Myocyte (in vitro differentiated cells): ENCODE data around the gene KMT2B. TPM values are rescaled to one million over a fixed set of nuclear protein-coding genes. Genes with fewer than 3 reads are reported as not detected.

Experiments used
- DNase-seq: peaks from one replicate; pipeline ENCODE4 v3.0.0-alpha.2; 2012; ENCODE audit warnings: low read depth
- total RNA-seq: library from RNA; depleted of rRNA; stranded (reverse); fragments of >200 nt; gene quantifications from 2 replicates; pipeline ENCODE4 v1.2.3, GENCODE V29; 2014

The KMT2B gene
- total RNA-seq, 1 donor from 2014 or later = 11.1 TPM

DNA sequence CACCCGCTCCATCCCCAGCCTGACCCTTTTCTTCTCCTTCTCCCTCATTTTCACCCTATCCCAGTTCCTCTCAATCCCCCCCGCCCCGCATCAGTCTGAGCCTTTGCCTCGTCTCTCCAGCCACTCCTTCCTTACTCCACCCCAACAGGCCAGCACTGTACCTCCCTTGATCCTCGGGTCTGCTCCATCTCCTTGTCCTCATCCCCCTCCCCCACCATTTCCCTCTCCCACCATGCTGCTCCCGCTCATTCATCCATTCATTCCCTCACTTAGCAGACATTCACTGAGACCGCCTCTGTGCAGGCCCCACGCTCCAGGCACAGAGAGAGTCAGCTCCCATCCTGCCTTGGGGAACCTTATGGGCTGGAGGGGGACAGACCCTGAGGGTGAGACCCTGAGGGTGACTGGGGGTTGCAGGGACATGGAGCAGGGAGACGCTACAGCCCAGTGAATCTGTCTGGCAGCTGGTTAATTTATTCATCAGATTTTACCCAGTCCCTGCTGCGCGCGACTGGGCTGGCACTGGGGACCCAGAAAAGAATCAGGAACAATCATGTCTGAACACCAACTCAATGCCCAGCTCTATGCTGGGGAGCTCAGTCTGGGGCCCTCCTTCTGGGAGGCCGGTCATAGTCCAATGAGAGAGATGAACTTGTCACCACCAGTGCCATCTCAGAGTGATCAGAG is 58.4 kb downstream of the KMT2B start:
- DNase-seq = no peak

DNA sequence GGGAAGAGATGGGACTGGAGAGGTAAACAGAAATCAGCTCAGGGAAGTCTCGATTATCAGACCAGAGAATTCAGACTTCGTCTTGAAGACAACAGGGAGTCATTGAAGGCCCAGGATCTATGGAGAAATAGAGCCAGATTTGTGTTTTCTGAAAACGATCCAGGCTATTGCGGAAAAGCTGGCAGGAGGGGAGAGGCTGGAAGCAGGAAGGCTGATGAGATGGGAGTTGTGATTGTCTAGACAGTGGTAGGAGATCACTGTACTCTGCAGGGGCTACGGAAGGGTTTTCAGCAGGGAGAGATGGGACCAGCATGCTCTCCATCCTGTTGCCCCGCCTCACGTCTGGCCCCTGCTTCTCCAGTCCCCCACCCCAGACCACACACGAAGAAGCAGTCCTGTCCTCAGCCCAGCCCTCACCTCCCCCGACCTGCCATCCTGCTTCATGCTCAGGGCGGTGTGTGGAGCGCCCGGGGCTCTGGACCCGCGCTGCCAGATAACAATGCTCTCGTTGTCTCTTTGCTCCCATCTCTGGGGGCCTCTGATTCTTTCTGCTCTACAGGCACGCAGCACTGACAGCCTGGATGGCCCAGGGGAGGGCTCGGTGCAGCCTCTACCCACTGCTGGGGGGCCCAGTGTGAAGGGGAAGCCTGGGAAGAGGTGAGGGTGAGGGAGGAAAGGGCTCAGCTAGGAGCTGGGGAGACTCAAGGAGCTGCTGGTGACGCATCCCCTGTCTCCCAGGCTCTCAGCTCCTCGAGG is 59.5 kb downstream of the KMT2B start:
- DNase-seq = no peak

DNA sequence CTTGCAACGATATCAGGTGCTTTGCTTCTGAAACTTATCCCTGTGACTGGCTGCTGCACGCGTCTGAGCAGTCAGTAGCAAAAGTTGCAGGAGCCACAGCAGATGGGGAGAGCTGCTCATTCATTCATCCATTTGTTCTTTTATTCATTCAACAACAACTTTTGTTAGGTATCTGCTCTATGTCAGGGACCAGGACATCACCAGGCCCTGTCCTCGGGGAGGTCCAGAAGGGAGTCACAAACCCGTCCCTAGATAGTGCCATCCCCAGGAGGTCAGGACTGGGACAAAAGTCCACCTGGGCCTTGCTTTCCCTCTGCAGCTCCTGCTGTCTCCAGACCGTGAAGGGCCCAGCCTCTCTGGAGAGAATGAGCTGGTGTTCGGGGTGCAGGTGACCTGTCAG is 60.2 kb downstream of the KMT2B start:
- no peak for DNase-seq

DNA sequence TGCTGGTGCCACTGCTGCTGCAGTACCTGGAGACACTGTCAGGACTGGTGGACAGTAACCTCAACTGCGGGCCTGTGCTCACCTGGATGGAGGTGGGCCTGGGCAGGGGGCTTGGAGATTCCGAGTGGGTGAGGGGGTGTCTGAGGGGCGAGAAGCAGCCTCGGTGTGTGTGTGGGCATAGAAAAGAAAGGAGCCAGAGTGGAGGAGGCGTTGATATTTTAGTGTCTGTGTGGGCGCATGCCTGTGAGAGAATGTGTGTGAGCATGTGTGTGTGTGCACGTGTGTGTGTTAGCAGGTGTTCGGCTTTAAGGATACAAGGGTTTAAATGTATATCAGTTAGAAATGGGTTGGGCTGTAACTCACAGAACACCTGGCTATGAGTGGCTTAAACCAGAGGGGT is 61.2 kb downstream of the KMT2B start:
- no peak for DNase-seq

DNA sequence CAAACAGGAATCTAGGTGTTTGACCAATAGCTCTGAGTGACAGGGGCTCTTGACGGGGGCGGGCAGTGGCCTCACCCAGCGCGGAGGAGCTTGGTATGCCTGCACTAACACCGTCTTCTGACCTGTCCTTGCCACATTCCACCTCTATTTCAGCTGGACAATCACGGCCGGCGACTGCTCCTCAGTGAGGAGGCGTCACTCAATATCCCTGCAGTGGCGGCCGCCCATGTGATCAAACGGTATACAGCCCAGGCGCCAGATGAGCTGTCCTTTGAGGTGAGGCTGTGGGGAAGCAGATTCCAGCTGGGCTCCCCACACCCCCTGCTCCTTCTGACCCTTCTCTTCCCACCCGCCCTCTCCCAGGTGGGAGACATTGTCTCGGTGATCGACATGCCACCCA is 62.3 kb downstream of the KMT2B start:
- DNase-seq = no peak

DNA sequence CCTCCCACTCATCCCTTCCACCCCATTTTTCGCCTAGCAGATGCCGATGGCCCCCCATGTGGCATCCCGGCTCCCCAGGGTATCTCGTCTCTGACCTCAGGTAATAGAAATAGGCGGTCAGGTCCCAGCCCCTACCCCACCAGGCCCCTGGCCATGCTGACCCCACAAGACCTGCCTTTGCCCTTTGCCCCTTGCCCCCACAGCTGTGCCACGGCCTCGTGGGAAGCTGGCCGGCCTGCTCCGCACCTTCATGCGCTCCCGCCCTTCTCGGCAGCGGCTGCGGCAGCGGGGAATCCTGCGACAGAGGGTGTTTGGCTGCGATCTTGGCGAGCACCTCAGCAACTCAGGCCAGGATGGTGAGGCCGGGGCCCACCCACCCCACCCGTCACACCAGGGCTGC is 62.9 kb downstream of the KMT2B start:
- no peak for DNase-seq

DNA sequence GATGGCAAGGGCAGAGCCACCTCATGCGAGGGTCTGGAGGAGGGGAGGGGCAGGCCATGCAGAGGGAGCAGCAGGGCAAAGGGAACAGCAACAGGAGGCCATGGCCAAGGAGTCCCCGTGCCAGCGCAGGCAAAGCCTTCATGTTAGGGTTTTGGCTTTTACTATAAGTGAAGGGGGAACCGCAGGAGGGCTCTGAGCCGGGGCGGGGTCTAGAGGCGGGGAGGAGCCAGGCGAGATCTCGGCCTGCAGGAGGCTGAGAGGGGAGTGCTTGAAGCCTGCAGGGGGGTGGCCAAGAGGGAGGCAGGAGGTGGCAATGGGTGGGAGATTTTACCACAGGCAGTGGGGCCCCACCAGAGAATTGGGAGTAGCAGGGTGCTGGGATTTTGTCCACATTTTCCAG is 63.8 kb downstream of the KMT2B start:
- no peak for DNase-seq

DNA sequence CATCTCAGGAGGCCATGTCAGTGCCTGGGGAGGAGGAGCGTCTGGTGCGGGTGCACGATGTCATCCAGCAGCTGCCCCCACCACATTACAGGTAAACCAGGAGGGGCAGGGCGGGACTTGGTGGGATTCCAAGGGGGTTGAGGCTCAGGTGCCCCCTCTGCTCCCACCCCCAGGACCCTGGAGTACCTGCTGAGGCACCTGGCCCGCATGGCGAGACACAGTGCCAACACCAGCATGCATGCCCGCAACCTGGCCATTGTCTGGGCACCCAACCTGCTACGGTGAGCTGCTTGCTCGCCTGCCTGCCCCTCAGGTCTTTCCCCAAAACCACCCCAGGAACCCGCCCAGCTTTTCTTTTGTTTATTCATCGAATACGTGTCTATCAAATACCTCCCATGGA is 64.8 kb downstream of the KMT2B start:
- DNase-seq = no peak

DNA sequence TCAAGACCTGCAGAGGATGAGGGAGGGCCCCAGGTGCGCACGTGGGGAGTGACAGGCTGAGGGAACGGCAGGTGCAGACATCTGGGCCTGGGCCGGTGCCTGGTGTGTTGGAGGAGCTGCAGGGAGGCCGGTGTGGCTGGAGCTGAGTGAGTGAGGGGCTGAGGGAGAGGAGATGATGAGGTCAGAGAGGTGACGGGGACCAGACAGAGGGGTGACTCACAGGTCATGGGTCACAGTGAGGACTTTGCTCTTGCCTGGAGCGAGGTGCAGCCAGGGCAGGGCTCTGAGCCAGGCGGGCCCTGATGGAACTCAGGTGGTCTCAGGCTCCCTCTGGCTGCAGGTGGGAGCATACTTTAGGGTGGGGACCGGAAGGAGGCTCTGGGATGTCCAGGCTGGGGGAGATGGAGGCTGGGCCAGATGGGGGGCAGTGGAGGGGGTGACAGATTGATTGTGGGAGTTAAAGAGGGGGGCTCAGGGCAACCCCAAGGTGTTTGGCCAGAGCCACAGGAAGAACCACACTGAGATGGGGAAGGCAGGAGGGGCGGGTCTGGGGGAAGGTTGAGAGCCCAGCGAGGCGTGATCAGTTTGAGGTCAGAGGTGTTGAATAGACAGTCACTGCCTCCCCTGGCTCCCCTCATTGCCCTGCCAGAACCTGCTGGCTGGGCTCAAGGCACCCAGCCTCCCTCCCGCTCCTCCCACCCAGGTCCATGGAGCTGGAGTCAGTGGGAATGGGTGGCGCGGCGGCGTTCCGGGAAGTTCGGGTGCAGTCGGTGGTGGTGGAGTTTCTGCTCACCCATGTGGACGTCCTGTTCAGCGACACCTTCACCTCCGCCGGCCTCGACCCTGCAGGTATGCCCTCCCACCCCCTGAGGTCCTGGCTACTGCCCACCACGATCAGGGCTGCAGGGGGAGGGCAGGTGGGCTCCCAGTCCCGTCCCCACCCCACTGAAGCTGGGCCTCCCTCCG is 65.9 kb downstream of the KMT2B start:
- DNase-seq = no peak

DNA sequence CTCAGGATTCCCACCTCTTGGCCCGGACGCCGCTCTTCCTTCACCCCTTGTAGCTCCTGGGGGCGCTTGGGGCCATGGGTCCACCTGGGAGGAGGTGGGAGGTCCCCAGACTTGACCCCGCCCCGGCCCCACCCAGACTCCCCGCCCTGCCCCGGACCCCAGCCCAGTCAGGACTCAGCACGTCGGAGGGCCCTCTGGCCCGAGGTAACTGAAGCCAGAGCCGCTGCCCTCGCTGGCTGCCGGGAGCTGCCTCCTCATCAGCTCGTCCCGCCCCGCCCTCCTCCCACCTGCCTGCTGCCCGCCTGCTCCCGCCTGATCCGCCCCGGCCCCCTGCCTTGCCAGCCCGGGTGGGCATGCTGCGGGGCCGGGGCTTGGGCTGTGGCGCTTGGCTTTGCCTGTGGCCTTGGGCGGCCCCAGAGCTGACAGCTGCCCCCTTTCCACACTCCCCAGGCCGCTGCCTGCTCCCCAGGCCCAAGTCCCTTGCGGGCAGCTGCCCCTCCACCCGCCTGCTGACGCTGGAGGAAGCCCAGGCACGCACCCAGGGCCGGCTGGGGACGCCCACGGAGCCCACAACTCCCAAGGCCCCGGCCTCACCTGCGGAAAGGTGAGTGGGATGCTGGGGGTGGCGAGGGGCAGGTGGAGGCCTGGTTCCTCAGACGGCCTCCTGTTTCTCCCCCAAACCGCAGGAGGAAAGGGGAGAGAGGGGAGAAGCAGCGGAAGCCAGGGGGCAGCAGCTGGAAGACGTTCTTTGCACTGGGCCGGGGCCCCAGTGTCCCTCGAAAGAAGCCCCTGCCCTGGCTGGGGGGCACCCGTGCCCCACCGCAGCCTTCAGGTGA is 66.9 kb downstream of the KMT2B start:
- no peak for DNase-seq

DNA sequence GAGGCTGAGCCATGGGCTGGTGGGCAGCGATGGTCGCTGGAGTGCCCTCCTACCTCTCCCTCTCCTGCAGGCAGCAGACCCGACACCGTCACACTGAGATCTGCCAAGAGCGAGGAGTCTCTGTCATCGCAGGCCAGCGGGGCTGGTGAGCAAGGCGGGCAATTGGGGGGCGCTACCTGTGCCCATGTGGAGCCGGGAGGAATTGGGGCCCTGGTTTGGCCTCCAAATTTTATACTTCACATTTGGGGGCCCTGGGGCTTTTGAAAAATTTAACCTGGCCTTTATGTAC is 67.5 kb downstream of the KMT2B start:
- no peak for DNase-seq

DNA sequence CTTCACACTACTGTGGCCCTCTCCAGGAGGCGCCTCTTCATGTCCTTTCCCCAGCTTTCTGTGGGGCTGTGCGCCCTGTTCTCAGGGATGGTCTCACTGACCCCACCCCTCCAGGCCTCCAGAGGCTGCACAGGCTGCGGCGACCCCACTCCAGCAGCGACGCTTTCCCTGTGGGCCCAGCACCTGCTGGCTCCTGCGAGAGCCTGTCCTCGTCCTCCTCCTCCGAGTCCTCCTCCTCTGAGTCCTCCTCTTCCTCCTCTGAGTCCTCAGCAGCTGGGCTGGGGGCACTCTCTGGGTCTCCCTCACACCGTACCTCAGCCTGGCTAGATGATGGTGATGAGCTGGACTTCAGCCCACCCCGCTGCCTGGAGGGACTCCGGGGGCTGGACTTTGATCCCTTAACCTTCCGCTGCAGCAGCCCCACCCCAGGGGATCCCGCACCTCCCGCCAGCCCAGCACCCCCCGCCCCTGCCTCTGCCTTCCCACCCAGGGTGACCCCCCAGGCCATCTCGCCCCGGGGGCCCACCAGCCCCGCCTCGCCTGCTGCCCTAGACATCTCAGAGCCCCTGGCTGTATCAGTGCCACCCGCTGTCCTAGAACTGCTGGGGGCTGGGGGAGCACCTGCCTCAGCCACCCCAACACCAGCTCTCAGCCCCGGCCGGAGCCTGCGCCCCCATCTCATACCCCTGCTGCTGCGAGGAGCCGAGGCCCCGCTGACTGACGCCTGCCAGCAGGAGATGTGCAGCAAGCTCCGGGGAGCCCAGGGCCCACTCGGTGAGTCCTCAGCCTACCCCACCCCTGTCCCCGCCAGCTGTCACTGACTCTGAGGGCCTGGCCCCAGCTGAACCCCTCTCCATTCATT is 68.7 kb downstream of the KMT2B start:
- DNase-seq = no peak

DNA sequence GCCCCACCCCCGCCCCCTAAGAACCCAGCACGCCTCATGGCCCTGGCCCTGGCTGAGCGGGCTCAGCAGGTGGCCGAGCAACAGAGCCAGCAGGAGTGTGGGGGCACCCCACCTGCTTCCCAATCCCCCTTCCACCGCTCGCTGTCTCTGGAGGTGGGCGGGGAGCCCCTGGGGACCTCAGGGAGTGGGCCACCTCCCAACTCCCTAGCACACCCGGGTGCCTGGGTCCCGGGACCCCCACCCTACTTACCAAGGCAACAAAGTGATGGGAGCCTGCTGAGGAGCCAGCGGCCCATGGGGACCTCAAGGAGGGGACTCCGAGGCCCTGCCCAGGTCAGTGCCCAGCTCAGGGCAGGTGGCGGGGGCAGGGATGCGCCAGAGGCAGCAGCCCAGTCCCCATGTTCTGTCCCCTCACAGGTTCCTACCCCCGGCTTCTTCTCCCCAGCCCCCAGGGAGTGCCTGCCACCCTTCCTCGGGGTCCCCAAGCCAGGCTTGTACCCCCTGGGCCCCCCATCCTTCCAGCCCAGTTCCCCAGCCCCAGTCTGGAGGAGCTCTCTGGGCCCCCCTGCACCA is 69.5 kb downstream of the KMT2B start:
- DNase-seq = no peak

Other genes with a start within 250 kb of the KMT2B start
- not detected in 2 replicates for gene KRTDAP, start 227.5 kb upstream of the KMT2B start, total RNA-seq
- gene DMKN, start 204.4 kb upstream of the KMT2B start, total RNA-seq = 3.0 and 9.7 TPM in 2 replicates
- not detected in 2 replicates for gene SBSN, start 189.7 kb upstream of the KMT2B start, total RNA-seq
- gene GAPDHS, start 184.5 kb upstream of the KMT2B start, total RNA-seq = not detected in 2 replicates
- gene TMEM147, start 172.4 kb upstream of the KMT2B start, total RNA-seq = 124 and 137 TPM in 2 replicates
- gene ATP4A, start 154.3 kb upstream of the KMT2B start, total RNA-seq = not detected in 2 replicates
- gene PMIS2, start 131.8 kb upstream of the KMT2B start, total RNA-seq = not detected in 2 replicates
- gene HAUS5, start 105.3 kb upstream of the KMT2B start, total RNA-seq = 4.8 and 6.5 TPM in 2 replicates
- 68.9 and 72.6 TPM in 2 replicates for gene RBM42, start 89.0 kb upstream of the KMT2B start, total RNA-seq
- gene ETV2, start 76.3 kb upstream of the KMT2B start, total RNA-seq = not detected in 2 replicates
- gene COX6B1, start 69.7 kb upstream of the KMT2B start, total RNA-seq = 513 and 547 TPM in 2 replicates
- not detected in 2 replicates for gene UPK1A, start 51.5 kb upstream of the KMT2B start, total RNA-seq
- 0.11 TPM in 1 of 2 replicates, not detected in the other for gene ZBTB32, start 13.4 kb upstream of the KMT2B start, total RNA-seq
- 1.8 and 4.8 TPM in 2 replicates for gene IGFLR1, start 24.4 kb downstream of the KMT2B start, total RNA-seq
- 9.7 and 12.0 TPM in 2 replicates for gene U2AF1L4, start 27.4 kb downstream of the KMT2B start, total RNA-seq
- 32.5 and 32.8 TPM in 2 replicates for gene PSENEN, start 27.6 kb downstream of the KMT2B start, total RNA-seq
- gene LIN37, start 30.6 kb downstream of the KMT2B start, total RNA-seq = 10.6 and 18.1 TPM in 2 replicates
- 0.21 and 0.37 TPM in 2 replicates for gene HSPB6, start 39.0 kb downstream of the KMT2B start, total RNA-seq
- gene PROSER3, start 40.2 kb downstream of the KMT2B start, total RNA-seq = 3.2 and 3.6 TPM in 2 replicates
- 1.5 and 3.8 TPM in 2 replicates for gene ARHGAP33, start 57.6 kb downstream of the KMT2B start, total RNA-seq
- gene PRODH2, start 94.8 kb downstream of the KMT2B start, total RNA-seq = not detected in 2 replicates
- gene NPHS1, start 134.5 kb downstream of the KMT2B start, total RNA-seq = not detected in 2 replicates
- gene KIRREL2, start 138.9 kb downstream of the KMT2B start, total RNA-seq = not detected in 2 replicates
- 10.4 and 30.5 TPM in 2 replicates for gene APLP1, start 150.6 kb downstream of the KMT2B start, total RNA-seq
- 1.2 and 2.2 TPM in 2 replicates for gene NFKBID, start 182.5 kb downstream of the KMT2B start, total RNA-seq
- not detected in 2 replicates for gene HCST, start 184.5 kb downstream of the KMT2B start, total RNA-seq
- not detected in 2 replicates for gene TYROBP, start 190.3 kb downstream of the KMT2B start, total RNA-seq
- gene LRFN3, start 218.4 kb downstream of the KMT2B start, total RNA-seq = 5.3 and 8.3 TPM in 2 replicates